HL-60 (cell line): ENCODE measurements around the gene NDUFAF2.

Experiments
- DNase-seq, 2 experiments: peaks; one replicate each; pipeline ENCODE4 v3.0.0-alpha.2; 2010 to 2020; ENCODE audit warnings: low read depth in 1 of 2, low spot score in 1 of 2
- H3K27ac ChIP-seq: fragments of 250-450 bp; sonication (Bioruptor Pico); replicated peaks from 2 replicates; pipeline ENCODE4 v1.5.1; 2020; ENCODE audit warnings: mild to moderate bottlenecking, moderate library complexity
- H3K27me3 ChIP-seq: fragments of 250-450 bp; sonication (Bioruptor Pico); 2 replicates; pipeline ENCODE4 v1.5.1; 2021; ENCODE audit warnings: mild to moderate bottlenecking, moderate library complexity; ENCODE audit not compliant: insufficient read depth, poor library complexity, severe bottlenecking
- H3K4me3 ChIP-seq: replicated peaks from 2 replicates; pipeline ENCODE4 v1.5.1; 2011; ENCODE audit warnings: mild to moderate bottlenecking, control low read depth, low read length; ENCODE audit not compliant: insufficient read depth
- CTCF ChIP-seq: IDR thresholded peaks from one replicate; pipeline ENCODE4 v1.5.1; 2011; ENCODE audit warnings: low read length, control low read depth, inconsistent platforms; ENCODE audit not compliant: insufficient read depth
- GABPA ChIP-seq: IDR thresholded peaks from 2 replicates; pipeline ENCODE4 v1.6.1; 2012; ENCODE audit warnings: low read depth
- POLR2AphosphoS5 ChIP-seq: IDR thresholded peaks from 2 replicates; pipeline ENCODE4 v1.6.1; 2012; ENCODE audit warnings: low read depth
- REST ChIP-seq: IDR thresholded peaks from 2 replicates; pipeline ENCODE4 v1.6.1; 2012; ENCODE audit warnings: low read depth; ENCODE audit not compliant: insufficient replicate concordance
- SPI1 ChIP-seq: IDR thresholded peaks from 2 replicates; pipeline ENCODE4 v1.6.1; 2012; ENCODE audit warnings: low read depth, mild to moderate bottlenecking, borderline replicate concordance

Gene NDUFAF2

GRCh38 chr5:61177070-61177469 is 232.1 kb downstream of the NDUFAF2 start:
- TF ChIP-seq REST (no peak), POLR2AphosphoS5 (no peak), CTCF (no peak), GABPA (no peak), SPI1 (no peak)
- no peak overlapping the region for H3K4me3 ChIP-seq
- H3K27ac ChIP-seq: no peak overlapping the region
- no peak for DNase-seq
- no peaks in the 10 kb centered on the region for H3K27me3 ChIP-seq

- H3K27me3 ChIP-seq: no peaks in the 10 kb centered on the region
- no peak for DNase-seq
- no peak overlapping the region for H3K27ac ChIP-seq
- TF ChIP-seq GABPA: no peak
- no peak for TF ChIP-seq CTCF
- no peak for TF ChIP-seq SPI1
- no peak for TF ChIP-seq REST
- TF ChIP-seq POLR2AphosphoS5: no peak
- no peak overlapping the region for H3K4me3 ChIP-seq
Observed at GRCh38 chr5:61177716-61178115, 232.7 kb downstream of the NDUFAF2 start.

GRCh38 chr5:61178702-61179101 is 233.7 kb downstream of the NDUFAF2 start:
- DNase-seq: no peak
- Histone ChIP-seq H3K27ac (no peak overlapping the region), H3K27me3 (no peaks in the 10 kb centered on the region), H3K4me3 (no peak overlapping the region)
- TF ChIP-seq REST: no peak
- no peak for TF ChIP-seq POLR2AphosphoS5
- no peak for TF ChIP-seq GABPA

- TF ChIP-seq GABPA (no peak), POLR2AphosphoS5 (no peak), CTCF (no peak), SPI1 (no peak), REST (no peak)
- DNase-seq: no peak
- no peak overlapping the region for H3K4me3 ChIP-seq
Observed at GRCh38 chr5:61180886-61181285, 235.9 kb downstream of the NDUFAF2 start.

More at GRCh38 chr5:61180886-61181285, 235.9 kb downstream of the NDUFAF2 start:
- no peaks in the 10 kb centered on the region for H3K27me3 ChIP-seq
- no peak overlapping the region for H3K27ac ChIP-seq
